ENCODE results near the gene FOXD2.

GRCh38 chr1:47431534-47431933 is 6.3 kb upstream of the FOXD2 start:
- TF ChIP-seq POLR2AphosphoS5 (IDR thresholded peaks at IDR 0.05; ENCODE audit: low read depth, low read length) (no peak), TAF1 (IDR thresholded peaks at IDR 0.05; ENCODE audit: borderline replicate concordance, insufficient read depth, low read length) (no peak)

All from PFSK-1 (cell line).